Retinal pigment epithelial cell (primary cell): ENCODE results near the gene TCHP.
"Not testable (repeated sequence)": the region's sequence is repeated elsewhere in the genome, so short reads cannot be mapped to it uniquely, and the experiment has no call there.

Source experiments
- DNase-seq: peaks from one replicate; pipeline ENCODE4 v3.0.0-alpha.2; 2010; ENCODE audit warnings: low read depth
- H3K4me3 ChIP-seq: 2 replicates; pipeline ENCODE4 v1.5.1; 2011; ENCODE audit warnings: mild to moderate bottlenecking, low read length, control low read depth, moderate library complexity
- TF ChIP-seq, protein P1 (sequence below): conservative IDR thresholded peaks from 2 replicates; pipeline ENCODE4 v1.5.1; 2011; ENCODE audit warnings: low read depth, low read length, control low read depth, inconsistent platforms

The TCHP gene

DNA sequence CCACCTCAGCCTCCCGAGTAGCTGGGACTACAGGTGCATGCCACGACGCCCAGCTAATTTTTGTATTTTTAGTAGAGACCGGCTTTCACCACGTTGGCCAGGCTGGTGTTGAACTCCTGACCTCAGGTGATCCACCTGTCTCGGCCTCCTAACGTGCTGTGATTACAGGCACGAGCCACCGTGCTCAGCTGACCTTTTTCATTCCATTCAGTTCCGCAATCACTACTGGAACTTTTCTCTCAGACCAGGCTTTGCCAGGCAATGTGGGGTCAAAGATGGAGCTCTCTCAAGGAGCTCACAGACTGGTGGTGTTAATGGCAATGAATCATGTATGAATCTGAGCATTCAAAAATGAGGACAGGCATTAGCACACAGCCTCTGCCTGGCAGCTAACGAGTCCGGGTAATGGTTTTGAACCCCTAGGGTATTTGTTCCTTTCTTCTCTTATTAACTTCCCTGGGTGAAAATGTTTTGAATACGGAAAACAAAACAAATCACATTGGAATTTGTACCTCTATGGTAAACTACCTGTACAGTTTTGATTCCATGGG lies 9.4 kb upstream of the TCHP start:
- H3K4me3 ChIP-seq = no peak overlapping the region
- DNase-seq = no peak
- TF ChIP-seq, protein P1, sequence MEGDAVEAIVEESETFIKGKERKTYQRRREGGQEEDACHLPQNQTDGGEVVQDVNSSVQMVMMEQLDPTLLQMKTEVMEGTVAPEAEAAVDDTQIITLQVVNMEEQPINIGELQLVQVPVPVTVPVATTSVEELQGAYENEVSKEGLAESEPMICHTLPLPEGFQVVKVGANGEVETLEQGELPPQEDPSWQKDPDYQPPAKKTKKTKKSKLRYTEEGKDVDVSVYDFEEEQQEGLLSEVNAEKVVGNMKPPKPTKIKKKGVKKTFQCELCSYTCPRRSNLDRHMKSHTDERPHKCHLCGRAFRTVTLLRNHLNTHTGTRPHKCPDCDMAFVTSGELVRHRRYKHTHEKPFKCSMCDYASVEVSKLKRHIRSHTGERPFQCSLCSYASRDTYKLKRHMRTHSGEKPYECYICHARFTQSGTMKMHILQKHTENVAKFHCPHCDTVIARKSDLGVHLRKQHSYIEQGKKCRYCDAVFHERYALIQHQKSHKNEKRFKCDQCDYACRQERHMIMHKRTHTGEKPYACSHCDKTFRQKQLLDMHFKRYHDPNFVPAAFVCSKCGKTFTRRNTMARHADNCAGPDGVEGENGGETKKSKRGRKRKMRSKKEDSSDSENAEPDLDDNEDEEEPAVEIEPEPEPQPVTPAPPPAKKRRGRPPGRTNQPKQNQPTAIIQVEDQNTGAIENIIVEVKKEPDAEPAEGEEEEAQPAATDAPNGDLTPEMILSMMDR = no peak

DNA sequence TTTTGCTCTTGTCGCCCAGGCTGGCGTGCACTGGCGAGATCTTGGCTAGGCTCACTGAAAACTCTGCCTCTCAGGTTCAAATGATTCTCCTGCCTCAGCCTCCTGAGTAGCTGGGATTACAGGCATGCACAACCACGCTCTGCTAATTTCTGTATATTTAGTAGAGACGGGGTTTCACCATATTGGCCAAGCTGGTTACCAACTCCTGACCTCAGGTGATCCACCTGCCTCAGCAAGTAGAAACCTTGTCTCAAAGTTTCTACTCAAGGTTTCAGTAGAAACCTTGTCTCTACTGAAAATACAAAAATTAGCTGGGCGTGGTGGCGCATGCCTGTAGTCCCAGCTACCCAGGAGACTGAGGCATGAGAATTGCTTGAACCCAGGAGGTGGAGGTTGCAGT lies 8.3 kb upstream of the TCHP start:
- not testable (repeated sequence) for DNase-seq, H3K4me3 ChIP-seq

DNA sequence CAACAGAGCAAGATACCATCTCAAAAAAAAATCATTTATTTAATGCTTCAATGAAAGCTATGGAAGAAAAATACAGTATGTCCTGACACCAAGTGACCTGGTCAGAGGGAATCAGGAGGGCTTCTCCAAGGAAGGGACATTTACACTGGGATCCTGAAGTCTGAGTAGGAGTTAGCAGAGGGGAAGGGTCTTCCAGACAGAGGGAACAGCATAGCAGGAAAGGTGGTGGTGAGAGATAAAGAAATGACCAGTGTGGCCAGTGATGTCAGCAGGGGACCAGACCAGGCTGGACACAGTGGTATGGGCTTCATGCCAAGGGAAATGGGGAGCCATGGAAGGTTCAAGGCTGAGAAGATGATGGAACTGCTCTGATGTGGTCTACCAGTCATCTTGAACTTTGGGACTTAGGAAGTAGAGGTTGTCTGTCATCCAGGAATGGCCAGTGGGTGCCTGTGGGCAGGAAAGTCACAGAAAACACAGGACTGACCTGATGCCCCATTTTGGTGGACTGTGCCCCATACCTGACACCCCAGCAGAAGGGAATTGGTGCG lies 7.8 kb upstream of the TCHP start:
- no peak overlapping the region for H3K4me3 ChIP-seq
- DNase-seq = no peak
- TF ChIP-seq, protein P1 = no peak

DNA sequence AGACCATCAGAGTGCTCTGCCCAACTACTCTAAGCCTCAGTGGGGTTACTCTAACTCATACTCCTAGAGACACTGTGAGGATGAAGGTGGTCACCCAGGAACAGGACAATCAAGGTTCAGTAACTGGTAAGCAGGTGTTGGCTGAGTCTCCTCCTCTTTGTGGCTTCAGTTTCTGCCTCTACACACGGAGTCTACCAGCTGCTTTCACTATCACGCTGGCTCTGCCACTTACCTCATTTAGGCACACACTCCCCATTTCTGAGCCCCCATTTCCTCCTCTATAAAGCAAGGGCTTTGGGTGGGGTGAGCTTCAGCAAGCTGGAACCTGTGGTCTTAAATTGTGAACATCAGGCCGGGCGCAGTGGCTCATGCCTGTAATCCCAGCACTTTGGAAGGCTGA lies 7.3 kb upstream of the TCHP start:
- TF ChIP-seq, protein P1 = no peak
- no peak for DNase-seq

DNA sequence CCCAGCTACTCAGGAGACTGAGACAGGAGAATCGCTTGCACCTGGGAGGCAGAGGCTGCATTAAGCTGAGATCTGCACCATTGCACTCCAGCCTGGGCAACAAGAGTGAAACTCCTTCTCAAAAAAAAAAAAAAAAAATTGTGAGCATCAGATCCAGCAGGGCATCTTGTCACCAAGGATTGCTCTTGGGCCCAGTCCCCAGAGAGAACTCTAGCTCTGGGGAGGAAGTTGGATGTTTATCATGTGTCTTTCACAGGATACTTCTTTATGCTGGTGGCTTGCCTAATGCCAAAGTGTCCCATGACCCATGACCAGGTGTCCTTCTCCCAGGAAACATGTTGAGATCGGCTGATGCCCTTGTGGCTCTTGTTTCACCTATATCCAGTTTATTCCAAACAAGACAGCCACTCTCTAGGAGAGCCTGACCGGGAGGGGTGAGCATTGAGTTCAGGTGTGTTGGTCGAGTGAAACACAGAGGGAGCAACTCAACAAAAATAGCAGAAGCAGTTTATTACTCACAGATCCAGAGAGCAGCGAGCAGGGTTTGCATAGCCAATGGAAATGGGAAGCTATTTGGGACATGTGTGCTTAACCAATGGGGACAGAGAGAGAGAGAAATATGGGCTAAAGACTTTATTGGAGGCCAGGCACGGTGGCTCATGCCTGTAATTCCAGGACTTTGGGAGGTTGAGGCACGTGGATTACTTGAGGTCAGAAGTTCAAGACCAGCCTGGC lies 6.6 kb upstream of the TCHP start:
- no peak for DNase-seq
- no peak overlapping the region for H3K4me3 ChIP-seq
- TF ChIP-seq, protein P1 = no peak

More for the DNA sequence above, 7.3 kb upstream of the TCHP start:
- H3K4me3 ChIP-seq = no peak overlapping the region

DNA sequence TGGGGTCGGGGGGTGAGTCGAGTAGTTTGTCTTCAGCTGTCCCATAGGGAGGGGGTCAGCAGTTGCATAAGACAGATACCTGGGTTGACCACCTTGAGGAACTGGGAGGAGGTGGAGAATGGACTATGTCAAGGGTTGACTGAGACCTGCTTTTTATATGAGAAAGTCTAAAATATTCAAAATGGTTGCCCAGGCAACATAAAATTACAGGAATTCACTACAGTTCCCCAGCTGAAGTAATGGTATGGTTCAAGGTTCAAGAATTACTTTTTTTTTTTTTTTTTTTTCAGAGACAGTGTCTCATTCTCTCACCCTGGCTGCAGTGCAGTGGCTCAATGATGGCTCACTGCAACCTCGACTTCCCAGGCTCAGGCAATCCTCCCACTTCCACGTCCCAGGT lies 5.1 kb upstream of the TCHP start:
- no peak overlapping the region for H3K4me3 ChIP-seq
- TF ChIP-seq, protein P1 = no peak
- DNase-seq = no peak

DNA sequence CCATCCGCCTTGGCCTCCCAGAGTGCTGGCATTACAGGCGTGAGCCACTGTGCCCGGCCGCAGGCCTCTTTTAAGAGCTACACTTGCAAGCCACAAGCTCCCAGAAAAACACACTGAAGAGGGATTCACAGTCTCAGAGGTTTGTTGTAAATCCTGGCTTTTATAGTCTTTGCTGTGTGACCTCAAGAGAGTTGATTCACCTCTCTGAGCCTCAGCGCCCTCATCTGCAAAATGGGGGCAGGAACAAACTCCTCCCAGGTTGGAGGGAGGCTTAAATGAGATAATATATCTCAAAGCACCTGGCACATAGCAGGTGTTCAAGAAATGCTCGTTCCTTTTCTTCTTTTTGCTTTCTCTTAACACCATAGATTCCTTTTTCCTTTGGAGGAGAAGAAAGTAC lies 3.9 kb upstream of the TCHP start:
- H3K4me3 ChIP-seq = no peak overlapping the region
- TF ChIP-seq, protein P1 = no peak
- no peak for DNase-seq
